Stimulated activated CD8-positive, alpha-beta memory T cell treated with anti-CD3 and anti-CD28 coated beads, Interleukin-15, amount 100 ng/mL, for 48 hours (primary cell): Measurements from ENCODE around the gene CHCHD5.
A peak's percentile ranks its signal among the peaks of the same experiment; 100 is the strongest.
"Not testable (repeated sequence)": the region's sequence is repeated elsewhere in the genome, so short reads cannot be mapped to it uniquely, and the experiment has no call there.

Source experiments
- DNase-seq, 2 donors: peaks; one replicate each; pipeline ENCODE4 v3.0.0-alpha.2; 2020; ENCODE audit warnings: low read depth in 2 of 2

The CHCHD5 gene

GRCh38 chr2:112584134-112584890, at the start of gene CHCHD5:
Gene CHCHD5 (plus strand): TSS chr2:112584609. CDS start chr2:112584648, 39 bp downstream.
- peak; percentile 87 to 91 for DNase-seq

- DNase-seq = no peak
Measured at GRCh38 chr2:112534826-112535225, 49.6 kb upstream of the CHCHD5 start.

GRCh38 chr2:112536665-112537064, 47.7 kb upstream of the CHCHD5 start:
- not testable (repeated sequence) for DNase-seq

- DNase-seq = no peak
Measured at GRCh38 chr2:112539306-112539705, 45.1 kb upstream of the CHCHD5 start.

- no peak for DNase-seq
Measured at GRCh38 chr2:112540906-112541305, 43.5 kb upstream of the CHCHD5 start.

- DNase-seq = peak; percentile 54 to 60
Measured at GRCh38 chr2:112541315-112542122, 42.9 kb upstream of the CHCHD5 start.

- peak; percentile 69 for DNase-seq
Measured at GRCh38 chr2:112542123-112542983, 42.1 kb upstream of the CHCHD5 start, which contains the start of gene POLR1B. Gene POLR1B (plus strand): TSS chr2:112542465. CDS start chr2:112542495, 30 bp downstream.

- DNase-seq = no peak
Measured at GRCh38 chr2:112542984-112543661, 41.3 kb upstream of the CHCHD5 start.

GRCh38 chr2:112547333-112547732, 37.1 kb upstream of the CHCHD5 start:
- no peak for DNase-seq

- DNase-seq = no peak
Measured at GRCh38 chr2:112548980-112549379, 35.4 kb upstream of the CHCHD5 start.

- DNase-seq = no peak
Measured at GRCh38 chr2:112566104-112566503, 18.3 kb upstream of the CHCHD5 start.

- DNase-seq = not testable (repeated sequence)
Measured at GRCh38 chr2:112566508-112566907, 17.9 kb upstream of the CHCHD5 start.

GRCh38 chr2:112572005-112572404, 12.4 kb upstream of the CHCHD5 start:
- DNase-seq = no peak

- DNase-seq = no peak
Measured at GRCh38 chr2:112577756-112578155, 6.7 kb upstream of the CHCHD5 start.

- DNase-seq = no peak
Measured at GRCh38 chr2:112579241-112579640, 5.2 kb upstream of the CHCHD5 start.

GRCh38 chr2:112580084-112580483, 4.3 kb upstream of the CHCHD5 start:
- no peak for DNase-seq

- peak in 1 of 2 donors; percentile 8 for DNase-seq
Measured at GRCh38 chr2:112582314-112582746, 2.1 kb upstream of the CHCHD5 start.

GRCh38 chr2:112583497-112584133, 794 bp upstream of the CHCHD5 start:
- no peak for DNase-seq

- DNase-seq = no peak
Measured at GRCh38 chr2:112584891-112585250, 462 bp downstream of the CHCHD5 start.

- DNase-seq = no peak
Measured at GRCh38 chr2:112585400-112585799, 991 bp downstream of the CHCHD5 start.
